Bronchial epithelial cell (primary cell): ENCODE data around the gene SH2D4B. TPM values are rescaled to one million over a fixed set of nuclear protein-coding genes. Genes with fewer than 3 reads are reported as not detected.

Experiments used
- DNase-seq: peaks from one replicate; pipeline ENCODE4 v3.0.0-alpha.2; 2010; ENCODE audit warnings: low read depth
- FAIRE-seq: peaks from 2 replicates; lab custom pipeline; 2011; peaks lifted over from hg19 to GRCh38; lab: Jason Lieb, UNC
- H3K27me3 ChIP-seq: 2 replicates; pipeline ENCODE4 v1.5.1; 2011; ENCODE audit warnings: low read length; ENCODE audit not compliant: control insufficient read depth, insufficient read depth
- H3K36me3 ChIP-seq: 2 replicates; pipeline ENCODE4 v1.5.1; 2011; ENCODE audit warnings: low read length; ENCODE audit not compliant: control insufficient read depth, insufficient read depth
- H3K4me3 ChIP-seq: 2 replicates; pipeline ENCODE4 v1.5.1; 2011; ENCODE audit warnings: mild to moderate bottlenecking, low read depth, low read length, control low read depth
- CTCF ChIP-seq: IDR thresholded peaks from 2 replicates; pipeline ENCODE4 v1.5.1; 2011; ENCODE audit warnings: mild to moderate bottlenecking, moderate library complexity, low read length, control low read depth, inconsistent platforms; ENCODE audit not compliant: insufficient read depth, severe bottlenecking
- total RNA-seq: library from RNA; depleted of rRNA; stranded (reverse); fragments of >200 nt; gene quantifications from 2 replicates; pipeline ENCODE4 v1.2.1, GENCODE V29; 2014

SH2D4B gene
- total RNA-seq, 1 donor from 2014 or later: under 0.01 TPM

- no peak for TF ChIP-seq CTCF
- FAIRE-seq (no peak), DNase-seq (no peak)
- H3K36me3 ChIP-seq: no peaks in the 10 kb centered on the region
- H3K27me3 ChIP-seq: peaks cover 1% of the 10 kb centered on the region
- no peak overlapping the region for H3K4me3 ChIP-seq
These were observed 15.7 kb downstream of the SH2D4B start for GRCh38 chr10:80553436-80553835.

- Histone ChIP-seq H3K36me3 (no peaks in the 10 kb centered on the region), H3K4me3 (no peak overlapping the region), H3K27me3 (peaks cover 1% of the 10 kb centered on the region)
- DNase-seq (no peak), FAIRE-seq (no peak)
- no peak for TF ChIP-seq CTCF
These were observed 16.3 kb downstream of the SH2D4B start for GRCh38 chr10:80554050-80554449.

GRCh38 chr10:80555415-80555814, 17.7 kb downstream of the SH2D4B start:
- H3K36me3 ChIP-seq: no peaks in the 10 kb centered on the region
- FAIRE-seq (no peak), DNase-seq (no peak)
- H3K27me3 ChIP-seq: peaks cover 1% of the 10 kb centered on the region
- no peak overlapping the region for H3K4me3 ChIP-seq
- no peak for TF ChIP-seq CTCF

- Histone ChIP-seq H3K27me3 (no peaks in the 10 kb centered on the region), H3K36me3 (no peaks in the 10 kb centered on the region), H3K4me3 (no peak overlapping the region)
- FAIRE-seq (no peak), DNase-seq (no peak)
- no peak for TF ChIP-seq CTCF
These were observed 24.2 kb downstream of the SH2D4B start for GRCh38 chr10:80561950-80562349.

- H3K36me3 ChIP-seq: no peaks in the 10 kb centered on the region
- no peak overlapping the region for H3K4me3 ChIP-seq
- FAIRE-seq (peak; percentile 85), DNase-seq (no peak)
- no peaks in the 10 kb centered on the region for H3K27me3 ChIP-seq
- TF ChIP-seq CTCF: no peak
These were observed 29.6 kb downstream of the SH2D4B start for GRCh38 chr10:80567292-80567691.
